Measurements from ENCODE around the gene DNAH2.

DNA sequence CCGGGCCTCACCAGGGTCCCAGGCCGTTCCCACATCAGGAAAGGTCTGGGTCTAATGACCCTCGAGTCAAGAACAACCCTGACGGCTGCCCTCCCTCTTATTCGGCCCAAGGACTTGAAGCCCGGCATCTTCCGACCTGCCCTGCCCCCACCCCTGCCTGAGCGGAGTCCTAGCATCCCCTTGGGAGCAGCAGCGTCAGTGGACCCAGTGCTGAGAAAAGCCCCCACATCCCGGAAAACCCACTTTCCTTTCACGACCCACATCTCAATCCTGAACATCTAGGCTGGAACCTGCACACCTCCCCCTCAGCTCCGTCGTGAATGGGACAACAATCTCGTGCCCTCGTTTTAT is 138.1 kb downstream of the DNAH2 start:
- TF ChIP-seq CTCF (conservative IDR thresholded peaks at IDR 0.05 in 1 of 2, IDR thresholded peaks at IDR 0.05 in 1 of 2; ENCODE audit: low read depth in 1 of 2, low read length in 2 of 2) = no peak
- TF ChIP-seq EZH2 (IDR thresholded peaks at IDR 0.05; ENCODE audit: low read length, missing control alignments) = no peak

All from fibroblast of lung (primary cell).